GM18951 (cell line): Measurements from ENCODE around the gene PTEN.
A peak's percentile ranks its signal among the peaks of the same experiment; 100 is the strongest.
"Not testable (repeated sequence)": the region's sequence is repeated elsewhere in the genome, so short reads cannot be mapped to it uniquely, and the experiment has no call there.

Experiments used
- POLR2A ChIP-seq: IDR thresholded peaks from 4 replicates; pipeline ENCODE4 v1.6.1; 2011; ENCODE audit warnings: mild to moderate bottlenecking; ENCODE audit not compliant: insufficient read length, insufficient read depth; ENCODE audit errors: extremely low read depth
- in situ Hi-C: fragments of 300-500 bp; cut with MboI; formaldehyde crosslinking; loops from one replicate; pipeline ENCODE4 v1.12.0; 2022; ENCODE audit warnings: low sequenced_read_pairs, mixed read lengths, inconsistent platforms; ENCODE audit not compliant: unreplicated experiment

Gene PTEN

GRCh38 chr10:87863053-87863943 is at the start of gene PTEN, which contains the start of gene KLLN:
PTEN (plus strand) TSS chr10:87863625; CDS start chr10:87864470, 845 bp downstream.
KLLN (minus strand) TSS chr10:87863533; CDS start chr10:87862487, 1,046 bp downstream.
- peak; percentile 86 for TF ChIP-seq POLR2A
- in situ Hi-C loops = loop anchor here (10.0 kb wide), 2 partner anchors 232 to 522 kb away; no protein-coding TSS in a partner anchor

- in situ Hi-C loops = no loop called here
Observed at GRCh38 chr10:87816163-87816897, 47.1 kb upstream of the PTEN start.

GRCh38 chr10:87816898-87817608 is 46.4 kb upstream of the PTEN start:
- in situ Hi-C loops = no loop called here
- no peak for TF ChIP-seq POLR2A

More at GRCh38 chr10:87816163-87816897, 47.1 kb upstream of the PTEN start:
- TF ChIP-seq POLR2A = no peak

GRCh38 chr10:87817609-87818504 is 45.6 kb upstream of the PTEN start, which contains the start of gene ATAD1:
ATAD1 (minus strand) TSS chr10:87818226; CDS start chr10:87814599, 3,627 bp downstream.
- in situ Hi-C loops = no loop called here
- TF ChIP-seq POLR2A = peak; percentile 87

GRCh38 chr10:87818505-87819288 is 44.7 kb upstream of the PTEN start:
- in situ Hi-C loops = no loop called here
- no peak for TF ChIP-seq POLR2A

GRCh38 chr10:87819289-87819585 is 44.2 kb upstream of the PTEN start:
- TF ChIP-seq POLR2A = no peak
- in situ Hi-C loops = no loop called here

GRCh38 chr10:87826653-87827052 is 36.8 kb upstream of the PTEN start:
- in situ Hi-C loops = no loop called here
- TF ChIP-seq POLR2A = no peak

- in situ Hi-C loops = no loop called here
- no peak for TF ChIP-seq POLR2A
Observed at GRCh38 chr10:87827681-87828080, 35.7 kb upstream of the PTEN start.

- in situ Hi-C loops = not testable (repeated sequence)
Observed at GRCh38 chr10:87829051-87829450, 34.4 kb upstream of the PTEN start.

GRCh38 chr10:87829986-87830729 is 33.3 kb upstream of the PTEN start:
- no peak for TF ChIP-seq POLR2A
- in situ Hi-C loops = no loop called here

- TF ChIP-seq POLR2A = no peak
Observed at GRCh38 chr10:87836098-87836497, 27.3 kb upstream of the PTEN start.

GRCh38 chr10:87837445-87837844 is 26.0 kb upstream of the PTEN start:
- in situ Hi-C loops = no loop called here
- no peak for TF ChIP-seq POLR2A

More at GRCh38 chr10:87836098-87836497, 27.3 kb upstream of the PTEN start:
- in situ Hi-C loops = no loop called here
